GM12892 (cell line): ENCODE measurements around the gene LIPK.

ENCODE experiments used
- POLR2A ChIP-seq: IDR thresholded peaks from 2 replicates; pipeline ENCODE4 v1.6.1; 2011; ENCODE audit warnings: low read depth, low read length, control low read depth
- POLR2AphosphoS5 ChIP-seq: IDR thresholded peaks from 2 replicates; pipeline ENCODE4 v1.6.1; 2011; ENCODE audit warnings: low read depth, low read length, control low read depth

- TF ChIP-seq POLR2A (no peak), POLR2AphosphoS5 (no peak)
Observed at GRCh38 chr10:88765816-88766215, 59.8 kb downstream of the LIPK start.
